Activated naive CD8-positive, alpha-beta T cell treated with anti-CD3 and anti-CD28 coated beads, Interleukin-2, amount 50 U/mL, for 24 hours (primary cell): ENCODE results near the gene PARP9.
"Not testable (repeated sequence)": the region's sequence is repeated elsewhere in the genome, so short reads cannot be mapped to it uniquely, and the experiment has no call there.

Experiments used
- ATAC-seq: fragments of 150-1000 bp; cut with Tn5 transposase; one replicate; pipeline ENCODE4 v1.10.0; 2021
- DNase-seq: peaks from one replicate; pipeline ENCODE4 v3.0.0; 2021
- H3K27ac Mint-ChIP-seq: one replicate; pipeline ENCODE4 v1.8.0; 2021; ENCODE audit warnings: mild to moderate bottlenecking, mixed read lengths
- H3K27me3 Mint-ChIP-seq: one replicate; pipeline ENCODE4 v1.8.0; 2021; ENCODE audit warnings: mixed read lengths
- H3K36me3 Mint-ChIP-seq: one replicate; pipeline ENCODE4 v1.8.0; 2021; ENCODE audit warnings: low read depth, mixed read lengths
- H3K4me1 Mint-ChIP-seq: one replicate; pipeline ENCODE4 v1.8.0; 2021; ENCODE audit warnings: mixed read lengths
- H3K4me3 Mint-ChIP-seq: one replicate; pipeline ENCODE4 v1.8.0; 2021; ENCODE audit warnings: mild to moderate bottlenecking, moderate library complexity, mixed read lengths
- H3K9me3 Mint-ChIP-seq: one replicate; pipeline ENCODE4 v1.8.0; 2021; ENCODE audit warnings: mixed read lengths

The PARP9 gene

DNA sequence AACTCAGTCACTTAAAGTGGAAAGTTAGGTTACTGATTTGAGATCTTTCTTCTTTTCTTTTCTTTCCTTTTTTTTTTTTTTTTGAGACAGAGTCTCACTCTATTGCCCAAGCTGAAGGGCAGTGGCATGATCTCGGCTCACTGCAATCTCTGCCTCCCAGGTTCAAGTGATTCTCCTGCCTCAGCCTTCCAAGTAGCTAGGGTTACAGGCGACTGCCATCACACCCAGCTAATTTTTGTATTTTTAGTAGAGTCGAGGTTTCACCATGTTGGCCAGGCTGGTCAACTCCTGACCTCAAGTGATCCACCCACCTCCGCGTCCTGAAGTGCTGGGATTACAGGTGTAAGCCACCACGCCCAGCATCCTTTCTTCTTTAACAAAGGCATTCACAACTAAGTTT lies 63.1 kb downstream of the PARP9 start:
- ATAC-seq, H3K4me3 Mint-ChIP-seq, H3K27ac Mint-ChIP-seq, H3K9me3 Mint-ChIP-seq, H3K27me3 Mint-ChIP-seq, DNase-seq: not testable (repeated sequence)
- Mint-ChIP-seq H3K4me1 (peaks cover 78% of the 10 kb centered on the region), H3K36me3 (peaks cover 17% of the 10 kb centered on the region)

DNA sequence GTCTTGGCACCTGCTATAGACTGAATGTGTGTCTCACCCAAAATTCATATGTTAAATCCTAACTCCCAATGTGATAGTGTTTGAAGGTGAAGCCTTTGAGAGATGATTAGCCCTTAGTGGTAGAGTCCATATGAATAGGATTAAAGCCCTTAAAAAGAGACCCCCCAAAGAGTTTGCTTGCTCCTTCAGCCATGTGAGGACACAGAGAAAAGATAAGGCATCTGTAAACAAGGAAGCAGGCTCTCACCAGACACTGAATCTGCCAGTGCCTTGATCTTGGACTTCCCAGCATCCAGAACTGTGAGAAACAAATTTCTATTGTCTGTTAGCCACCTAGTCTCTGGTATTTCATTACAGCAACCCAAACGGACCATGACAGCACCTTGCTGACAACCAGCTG lies 65.9 kb downstream of the PARP9 start:
- DNase-seq (no peak), ATAC-seq (no peak)
- H3K27ac Mint-ChIP-seq, result no peak overlapping the region
- peaks cover 26% of the 10 kb centered on the region for H3K36me3 Mint-ChIP-seq
- H3K9me3 Mint-ChIP-seq, result no peaks in the 10 kb centered on the region
- no peak overlapping the region for H3K4me3 Mint-ChIP-seq
- H3K4me1 Mint-ChIP-seq, result peaks cover 62% of the 10 kb centered on the region
- H3K27me3 Mint-ChIP-seq, result no peaks in the 10 kb centered on the region

DNA sequence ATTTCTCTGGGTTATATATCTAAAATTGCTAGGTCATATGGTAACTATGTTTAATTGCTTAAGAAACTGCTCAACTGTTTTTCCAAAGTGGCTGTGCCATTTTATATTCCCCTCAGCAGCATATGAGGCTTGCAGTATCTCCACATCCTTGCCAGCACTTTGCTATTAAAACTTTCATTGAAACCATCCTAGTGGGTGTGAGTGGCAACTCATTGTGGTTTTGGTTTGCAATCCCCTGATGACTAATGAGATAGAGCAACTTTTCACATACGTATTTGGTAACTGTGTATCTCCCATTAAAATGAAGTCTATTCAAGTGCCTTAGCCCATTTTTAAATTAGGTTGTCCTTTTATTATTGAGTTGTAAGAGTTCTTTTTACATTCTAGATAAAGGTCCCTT lies 66.7 kb downstream of the PARP9 start:
- DNase-seq, result peak; percentile 46
- ATAC-seq, result peak; percentile 100
- H3K4me1 Mint-ChIP-seq, result peaks cover 59% of the 10 kb centered on the region
- H3K36me3 Mint-ChIP-seq, result peaks cover 32% of the 10 kb centered on the region
- H3K4me3 Mint-ChIP-seq, result no peak overlapping the region
- H3K27ac Mint-ChIP-seq, result peak overlapping the region; percentile 13
- no peaks in the 10 kb centered on the region for H3K27me3 Mint-ChIP-seq
- no peaks in the 10 kb centered on the region for H3K9me3 Mint-ChIP-seq

DNA sequence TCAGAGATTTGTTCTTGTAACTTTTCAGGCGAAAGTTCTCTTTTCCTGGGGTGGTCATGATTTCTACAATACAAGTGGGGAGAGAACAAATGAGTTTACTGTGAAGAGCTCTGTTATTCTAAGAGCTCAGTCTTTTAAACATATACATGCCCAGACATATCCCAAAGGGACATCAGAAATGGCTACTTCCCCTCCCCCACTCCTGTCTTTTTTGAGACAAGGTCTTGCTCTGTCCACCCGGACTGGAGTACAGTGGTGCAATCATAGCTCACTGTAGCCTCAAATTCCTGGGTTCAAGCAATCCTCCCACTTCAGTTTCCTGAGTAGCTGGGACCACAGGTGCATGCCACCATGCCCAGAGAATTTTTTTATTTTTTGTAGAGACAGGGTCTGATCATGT lies 67.6 kb downstream of the PARP9 start:
- Mint-ChIP-seq H3K4me3 (no peak overlapping the region), H3K9me3 (no peaks in the 10 kb centered on the region), H3K36me3 (peaks cover 39% of the 10 kb centered on the region), H3K27ac (peak overlapping the region; percentile 17), H3K27me3 (no peaks in the 10 kb centered on the region), H3K4me1 (peaks cover 55% of the 10 kb centered on the region)
- DNase-seq (no peak), ATAC-seq (no peak)

DNA sequence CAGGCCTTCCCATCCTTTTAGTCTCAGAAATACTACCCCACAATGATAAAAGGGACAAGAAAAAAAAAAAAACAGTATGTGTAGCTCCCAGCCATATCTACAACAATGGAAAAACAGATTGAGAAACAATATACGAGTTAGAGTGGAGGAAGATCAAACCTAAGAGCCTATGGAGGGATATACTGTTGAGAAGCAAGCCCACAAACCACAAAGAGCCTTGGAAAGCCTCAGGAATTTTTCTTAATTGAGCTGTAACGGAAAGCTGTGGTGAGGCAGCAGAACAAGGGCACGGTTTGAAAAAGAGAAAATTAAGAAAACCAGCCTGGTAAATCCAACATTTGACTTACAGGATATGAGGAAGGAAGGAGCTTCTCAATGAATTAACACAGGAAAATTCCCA lies 70.8 kb downstream of the PARP9 start:
- Mint-ChIP-seq H3K27me3 (no peaks in the 10 kb centered on the region), H3K36me3 (peaks cover 48% of the 10 kb centered on the region), H3K4me3 (no peak overlapping the region), H3K27ac (no peak overlapping the region), H3K4me1 (peaks cover 36% of the 10 kb centered on the region), H3K9me3 (no peaks in the 10 kb centered on the region)
- ATAC-seq (no peak), DNase-seq (no peak)

DNA sequence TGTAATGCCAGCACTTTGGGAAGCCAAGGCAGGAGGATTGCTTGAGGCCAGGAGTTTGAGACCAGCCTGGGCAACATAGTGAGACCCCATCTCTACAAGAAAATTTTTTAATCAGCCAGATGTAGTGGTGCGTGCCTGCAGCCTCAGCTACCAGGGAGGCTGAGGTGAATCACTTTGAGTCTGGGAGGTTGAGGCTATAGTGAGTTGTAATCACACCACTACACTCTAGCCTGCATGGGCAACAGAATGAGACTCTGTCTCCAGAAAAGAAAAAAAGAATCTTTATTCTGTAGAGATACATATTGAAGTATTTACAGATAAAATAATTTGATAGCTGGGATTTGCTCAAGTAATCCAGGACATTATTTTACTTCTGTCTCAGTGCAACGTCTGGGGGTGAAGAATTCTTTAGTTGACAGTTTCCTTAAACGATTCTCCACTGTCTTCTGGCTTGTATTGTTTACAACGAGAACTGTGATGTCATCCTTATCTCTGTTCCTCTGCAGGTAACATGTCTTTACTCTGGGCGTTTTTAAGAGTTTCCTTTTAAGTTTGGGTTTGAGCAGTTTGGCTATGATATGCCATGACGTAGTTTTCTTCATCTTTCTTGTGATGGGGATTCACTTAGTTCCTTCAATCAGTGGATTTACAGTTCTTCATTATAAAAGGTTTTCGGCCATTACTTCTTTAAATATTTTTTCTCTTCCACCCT lies 75.7 kb downstream of the PARP9 start:
- no peak for ATAC-seq
- Mint-ChIP-seq H3K27ac (no peak overlapping the region), H3K9me3 (no peaks in the 10 kb centered on the region), H3K27me3 (no peaks in the 10 kb centered on the region), H3K4me3 (no peak overlapping the region), H3K36me3 (peaks cover 42% of the 10 kb centered on the region), H3K4me1 (peaks cover 29% of the 10 kb centered on the region)
- no peak for DNase-seq

DNA sequence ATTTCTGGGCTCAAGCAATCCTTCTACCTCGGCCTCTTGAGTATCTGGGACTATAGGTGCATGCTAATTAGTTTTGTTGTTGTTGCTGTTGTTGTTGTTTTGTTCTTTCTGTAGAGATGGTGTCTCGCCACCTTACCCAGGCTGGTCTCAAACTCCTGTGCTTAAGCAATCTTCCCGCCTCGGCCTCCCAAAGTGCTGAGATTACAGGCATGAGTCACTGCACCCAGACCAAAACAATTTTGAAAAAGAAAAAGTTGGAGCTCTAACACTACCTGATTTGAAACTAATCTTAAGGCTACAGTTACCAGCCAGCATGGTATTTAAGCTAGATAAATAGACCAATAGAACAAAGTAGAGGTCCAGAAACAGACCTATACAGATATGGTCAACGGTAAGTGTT lies 79.1 kb downstream of the PARP9 start:
- Mint-ChIP-seq H3K4me3 (no peak overlapping the region), H3K27ac (peak overlapping the region; percentile 41), H3K27me3 (no peaks in the 10 kb centered on the region), H3K36me3 (peaks cover 25% of the 10 kb centered on the region), H3K9me3 (no peaks in the 10 kb centered on the region), H3K4me1 (peaks cover 55% of the 10 kb centered on the region)
- no peak for ATAC-seq
- no peak for DNase-seq

DNA sequence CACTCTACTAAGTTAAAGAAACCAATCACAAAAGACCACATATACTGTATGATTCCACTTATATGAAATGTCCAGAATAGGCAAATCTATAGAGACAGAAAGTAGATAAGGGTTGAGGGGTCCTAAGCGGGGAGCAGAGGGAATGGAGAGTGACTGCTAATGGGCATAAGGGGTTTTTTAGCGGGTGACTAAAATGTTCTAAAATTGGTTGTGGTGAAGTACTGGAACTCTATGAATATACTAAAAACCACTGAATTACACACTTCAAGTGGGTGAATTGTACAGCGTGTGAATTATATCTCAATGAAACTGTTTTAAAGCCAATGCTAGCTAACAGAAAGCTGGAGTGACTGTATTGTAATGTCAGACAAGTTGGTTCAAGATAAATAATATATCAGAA lies 82.7 kb downstream of the PARP9 start:
- no peak overlapping the region for H3K4me3 Mint-ChIP-seq
- peaks cover 52% of the 10 kb centered on the region for H3K4me1 Mint-ChIP-seq

More for the DNA sequence above, 82.7 kb downstream of the PARP9 start:
- no peaks in the 10 kb centered on the region for H3K27me3 Mint-ChIP-seq
- DNase-seq (no peak), ATAC-seq (peak; percentile 86)
- peak overlapping the region; percentile 9 for H3K27ac Mint-ChIP-seq
- H3K36me3 Mint-ChIP-seq, result peaks cover 26% of the 10 kb centered on the region
- H3K9me3 Mint-ChIP-seq, result no peaks in the 10 kb centered on the region
